HEK293 (cell line): Measurements from ENCODE around the gene TM2D1.

Experiments used
- CTCF ChIA-PET: fragments of 350-600 bp; formaldehyde crosslinking; extraction: SDS; loops from one replicate; lab custom pipeline; 2021; ENCODE audit warnings: antibody characterized with exemption; lab: Yijun Ruan, JAX
- POLR2A ChIA-PET: fragments of 300-600 bp; formaldehyde crosslinking; extraction: SDS; loops from one replicate; lab custom pipeline; 2020; ENCODE audit warnings: antibody characterized with exemption, inconsistent platforms; lab: Yijun Ruan, JAX
- H3K27ac ChIP-seq: fragments of 200-500 bp; sonication (Bioruptor generic); 2 replicates; pipeline ENCODE4 v1.5.1; 2014; ENCODE audit warnings: low read depth, low read length, control low read depth, inconsistent platforms; ENCODE audit errors: extremely low read depth
- H3K36me3 ChIP-seq, 2 experiments: fragments of 200-500 bp in 1 of 2; sonication (Bioruptor generic) in 1 of 2; 1 replicate in 1 of 2; 2 replicates in 1 of 2; pipeline ENCODE4 v1.5.1; 2014 to 2017; ENCODE audit warnings: inconsistent platforms in 2 of 2, low read length in 2 of 2; ENCODE audit not compliant: control insufficient read depth in 2 of 2, insufficient read depth in 1 of 2
- H3K4me1 ChIP-seq: fragments of 200-500 bp; sonication (Bioruptor generic); 2 replicates; pipeline ENCODE4 v1.5.1; 2014; ENCODE audit warnings: mild to moderate bottlenecking, low read length, inconsistent platforms; ENCODE audit not compliant: control insufficient read depth, insufficient read depth
- H3K4me3 ChIP-seq: 2 replicates; pipeline ENCODE4 v1.5.1; 2011; ENCODE audit warnings: low read depth, mild to moderate bottlenecking, control low read depth, low read length, moderate library complexity
- H3K9me3 ChIP-seq: fragments of 200-500 bp; sonication (Bioruptor generic); 2 replicates; pipeline ENCODE4 v1.5.1; 2014; ENCODE audit warnings: low read depth, low read length, inconsistent platforms; ENCODE audit not compliant: control insufficient read depth, insufficient read depth
- BCL11B ChIP-seq: fragments of 450-650 bp; formaldehyde crosslinking; IDR thresholded peaks from 2 replicates; pipeline ENCODE4 v1.5.1; 2016; ENCODE audit warnings: low read depth, missing biosample characterization, missing genetic modification characterization
- CTCF ChIP-seq: fragments of 450-650 bp; formaldehyde crosslinking; IDR thresholded peaks from 2 replicates; pipeline ENCODE4 v1.5.1; 2016; ENCODE audit warnings: missing biosample characterization, missing genetic modification characterization
- HOXD13 ChIP-seq: sonication (generic); formaldehyde crosslinking; IDR thresholded peaks from 2 replicates; pipeline ENCODE4 v1.8.0; 2022; ENCODE audit warnings: missing genetic modification reagents, borderline replicate concordance
- INSM2 ChIP-seq: fragments of 450-650 bp; formaldehyde crosslinking; IDR thresholded peaks from 2 replicates; pipeline ENCODE4 v1.5.1; 2016; ENCODE audit warnings: missing biosample characterization, missing genetic modification characterization
- MZF1 ChIP-seq: fragments of 450-650 bp; formaldehyde crosslinking; IDR thresholded peaks from 2 replicates; pipeline ENCODE4 v1.5.1; 2017; ENCODE audit warnings: missing biosample characterization, missing genetic modification characterization, borderline replicate concordance
- PATZ1 ChIP-seq: fragments of 450-650 bp; formaldehyde crosslinking; IDR thresholded peaks from 2 replicates; pipeline ENCODE4 v1.5.1; 2016; ENCODE audit warnings: missing biosample characterization, missing genetic modification characterization
- PRDM6 ChIP-seq: fragments of 450-650 bp; formaldehyde crosslinking; IDR thresholded peaks from 2 replicates; pipeline ENCODE4 v1.5.1; 2017; ENCODE audit warnings: missing biosample characterization, missing genetic modification characterization
- SALL2 ChIP-seq: fragments of 450-650 bp; formaldehyde crosslinking; IDR thresholded peaks from 2 replicates; pipeline ENCODE4 v1.5.0; 2017; ENCODE audit warnings: missing biosample characterization, mild to moderate bottlenecking, missing genetic modification characterization, borderline replicate concordance
- SCRT1 ChIP-seq: fragments of 450-650 bp; formaldehyde crosslinking; IDR thresholded peaks from 2 replicates; pipeline ENCODE4 v1.5.1; 2016; ENCODE audit warnings: missing biosample characterization, missing genetic modification characterization, borderline replicate concordance
- ZFHX2 ChIP-seq: fragments of 450-650 bp; formaldehyde crosslinking; conservative IDR thresholded peaks from 2 replicates; pipeline ENCODE4 v1.5.1; 2016; ENCODE audit warnings: missing biosample characterization, missing genetic modification characterization
- ZNF112 ChIP-seq: fragments of 450-650 bp; formaldehyde crosslinking; IDR thresholded peaks from 2 replicates; pipeline ENCODE4 v1.5.0; 2017; ENCODE audit warnings: missing biosample characterization, missing genetic modification characterization
- ZNF132 ChIP-seq: fragments of 450-650 bp; formaldehyde crosslinking; IDR thresholded peaks from 2 replicates; pipeline ENCODE4 v1.5.1; 2017; ENCODE audit warnings: missing biosample characterization, missing genetic modification characterization, borderline replicate concordance
- ZNF138 ChIP-seq: fragments of 450-650 bp; formaldehyde crosslinking; IDR thresholded peaks from 2 replicates; pipeline ENCODE4 v1.5.1; 2016; ENCODE audit warnings: missing biosample characterization, missing genetic modification characterization, borderline replicate concordance
- ZNF18 ChIP-seq: fragments of 450-650 bp; formaldehyde crosslinking; IDR thresholded peaks from 2 replicates; pipeline ENCODE4 v1.5.1; 2016; ENCODE audit warnings: missing biosample characterization, missing genetic modification characterization
- ZNF239 ChIP-seq: fragments of 450-650 bp; formaldehyde crosslinking; IDR thresholded peaks from 2 replicates; pipeline ENCODE4 v1.5.1; 2016; ENCODE audit warnings: missing biosample characterization, missing genetic modification characterization
- ZNF24 ChIP-seq: fragments of 450-650 bp; formaldehyde crosslinking; IDR thresholded peaks from 2 replicates; pipeline ENCODE4 v1.5.1; 2016; ENCODE audit warnings: missing biosample characterization, missing genetic modification characterization
- ZNF335 ChIP-seq: fragments of 450-650 bp; formaldehyde crosslinking; conservative IDR thresholded peaks from 2 replicates; pipeline ENCODE4 v1.5.1; 2016; ENCODE audit warnings: missing biosample characterization, missing genetic modification characterization
- ZNF362 ChIP-seq: fragments of 450-650 bp; formaldehyde crosslinking; IDR thresholded peaks from 2 replicates; pipeline ENCODE4 v1.5.1; 2016; ENCODE audit warnings: missing biosample characterization, missing genetic modification characterization
- ZNF560 ChIP-seq: fragments of 450-650 bp; formaldehyde crosslinking; IDR thresholded peaks from 2 replicates; pipeline ENCODE4 v1.5.1; 2017; ENCODE audit warnings: missing biosample characterization, missing genetic modification characterization, borderline replicate concordance
- ZNF76 ChIP-seq: fragments of 450-650 bp; formaldehyde crosslinking; IDR thresholded peaks from 2 replicates; pipeline ENCODE4; 2016; ENCODE audit warnings: low read depth, missing biosample characterization, missing genetic modification characterization, borderline replicate concordance
- ZNF777 ChIP-seq: fragments of 450-650 bp; formaldehyde crosslinking; IDR thresholded peaks from 2 replicates; pipeline ENCODE4 v1.5.1; 2017; ENCODE audit warnings: missing biosample characterization, missing genetic modification characterization, borderline replicate concordance
- ZSCAN23 ChIP-seq: fragments of 450-650 bp; formaldehyde crosslinking; IDR thresholded peaks from 2 replicates; pipeline ENCODE4 v1.5.1; 2016; ENCODE audit warnings: missing biosample characterization, missing genetic modification characterization

TM2D1 gene

GRCh38 chr1:61743716-61744580, 19.0 kb upstream of the TM2D1 start (continued):
- TF ChIP-seq PRDM6 (tag by site-specific recombination) (peak; percentile 56), HOXD13 (0 out of 2 replicates have a peak, but pooled peaks have one; percentile 49)

GRCh38 chr1:61743431-61743705, 18.4 kb upstream of the TM2D1 start:
- POLR2A ChIA-PET, result interaction anchor here (0.7 to 1.7 kb wide), 2 partner anchors 16 to 18 kb away, joined by 5 to 9 read pairs; partner anchors contain the start of gene TM2D1
- H3K9me3 ChIP-seq, result no peaks in the 10 kb centered on the region
- H3K27ac ChIP-seq, result peak overlapping the region; percentile 92
- H3K4me3 ChIP-seq, result peak overlapping the region; percentile 81
- peaks cover 6% of the 10 kb centered on the region for H3K4me1 ChIP-seq
- no peaks in the 10 kb centered on the region for H3K36me3 ChIP-seq
- CTCF ChIA-PET, result no interaction called here
- TF ChIP-seq ZFHX2 (tag by site-specific recombination) (no peak), ZNF112 (no peak), ZNF560 (tag by site-specific recombination) (no peak), BCL11B (no peak), ZSCAN23 (no peak), ZNF335 (tag by site-specific recombination) (peak; percentile 91), ZNF18 (tag by site-specific recombination) (no peak), ZNF362 (tag by site-specific recombination) (no peak), ZNF239 (no peak), CTCF (tag by site-specific recombination) (no peak), INSM2 (tag by site-specific recombination) (no peak), ZNF132 (tag by site-specific recombination) (no peak), PATZ1 (tag by site-specific recombination) (no peak), SCRT1 (tag by site-specific recombination) (0 out of 2 replicates have a peak, but pooled peaks have one; percentile 18), ZNF24 (tag by site-specific recombination) (no peak), ZNF777 (tag by site-specific recombination) (no peak), ZNF138 (no peak), PRDM6 (tag by site-specific recombination) (no peak), MZF1 (no peak), ZNF76 (tag by site-specific recombination) (no peak), SALL2 (tag by site-specific recombination) (no peak)
